Tibial artery (tissue), 4 donors: ENCODE measurements around the gene SNTG2.
"Not testable (repeated sequence)": the region's sequence is repeated elsewhere in the genome, so short reads cannot be mapped to it uniquely, and the experiment has no call there.

Experiments used
- DNase-seq, 2 donors: peaks; one replicate each; pipeline ENCODE4 v3.0.0-alpha.2; 2019
- H3K27ac ChIP-seq, 2 donors: fragments of 200-600 bp; sonication (generic) in 1 of 2; 1 replicate in 1 of 2; 2 replicates in 1 of 2; pipeline ENCODE4 v1.5.1; 2018 to 2019; ENCODE audit warnings: mild to moderate bottlenecking in 1 of 2
- H3K27me3 ChIP-seq, 2 donors: fragments of 200-600 bp; sonication (generic) in 1 of 2; one replicate each; pipeline versions ENCODE4 v1.5.1 to v1.6.0; 2016 to 2019
- H3K36me3 ChIP-seq, 3 donors: fragments of 200-600 bp; sonication (generic) in 2 of 3; one replicate each; pipeline ENCODE4 v1.5.1; 2016 to 2019; ENCODE audit warnings: mild to moderate bottlenecking in 2 of 3
- H3K4me1 ChIP-seq, 4 donors: fragments of 200-600 bp; sonication (generic) in 2 of 4; 1 replicate in 3 of 4; 2 replicates in 1 of 4; pipeline ENCODE4 v1.5.1; 2016 to 2019
- H3K4me3 ChIP-seq, 2 donors: fragments of 200-600 bp; sonication (generic) in 1 of 2; 1 replicate in 1 of 2; 2 replicates in 1 of 2; pipeline ENCODE4 v1.5.1; 2018 to 2019; ENCODE audit warnings: mild to moderate bottlenecking in 2 of 2
- H3K9me3 ChIP-seq, 3 donors: fragments of 200-600 bp; sonication (generic) in 1 of 3; one replicate each; pipeline ENCODE4 v1.5.1; 2016 to 2019
- intact Hi-C: fragments of 100-400 bp; cut with DNase I; formaldehyde crosslinking; loops from one replicate; pipeline ENCODE4 v1.15.0; 2023; ENCODE audit warnings: low total_unique reads
- TF ChIP-seq, protein P1 (sequence below), 2 experiments: fragments of 200-600 bp in 1 of 2; fragments of 450-650 bp in 1 of 2; IDR thresholded peaks; one replicate each; pipeline ENCODE4 v1.5.1; 2017 to 2019; ENCODE audit warnings: antibody characterized with exemption in 2 of 2, mild to moderate bottlenecking in 1 of 2, moderate library complexity in 1 of 2

Gene SNTG2

GRCh38 chr2:1125633-1126370, 175.2 kb downstream of the SNTG2 start:
- H3K4me1 ChIP-seq = no peaks in the 10 kb centered on the region
- no peaks in the 10 kb centered on the region for H3K9me3 ChIP-seq
- H3K27me3 ChIP-seq = no peaks in the 10 kb centered on the region
- no peaks in the 10 kb centered on the region for H3K36me3 ChIP-seq
- TF ChIP-seq, protein P1, sequence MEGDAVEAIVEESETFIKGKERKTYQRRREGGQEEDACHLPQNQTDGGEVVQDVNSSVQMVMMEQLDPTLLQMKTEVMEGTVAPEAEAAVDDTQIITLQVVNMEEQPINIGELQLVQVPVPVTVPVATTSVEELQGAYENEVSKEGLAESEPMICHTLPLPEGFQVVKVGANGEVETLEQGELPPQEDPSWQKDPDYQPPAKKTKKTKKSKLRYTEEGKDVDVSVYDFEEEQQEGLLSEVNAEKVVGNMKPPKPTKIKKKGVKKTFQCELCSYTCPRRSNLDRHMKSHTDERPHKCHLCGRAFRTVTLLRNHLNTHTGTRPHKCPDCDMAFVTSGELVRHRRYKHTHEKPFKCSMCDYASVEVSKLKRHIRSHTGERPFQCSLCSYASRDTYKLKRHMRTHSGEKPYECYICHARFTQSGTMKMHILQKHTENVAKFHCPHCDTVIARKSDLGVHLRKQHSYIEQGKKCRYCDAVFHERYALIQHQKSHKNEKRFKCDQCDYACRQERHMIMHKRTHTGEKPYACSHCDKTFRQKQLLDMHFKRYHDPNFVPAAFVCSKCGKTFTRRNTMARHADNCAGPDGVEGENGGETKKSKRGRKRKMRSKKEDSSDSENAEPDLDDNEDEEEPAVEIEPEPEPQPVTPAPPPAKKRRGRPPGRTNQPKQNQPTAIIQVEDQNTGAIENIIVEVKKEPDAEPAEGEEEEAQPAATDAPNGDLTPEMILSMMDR (IDR thresholded peaks at IDR 0.05) = no peak
- H3K4me3 ChIP-seq = no peak overlapping the region
- DNase-seq = no peak
- intact Hi-C loops = no loop called here
- no peak overlapping the region for H3K27ac ChIP-seq

DNA sequence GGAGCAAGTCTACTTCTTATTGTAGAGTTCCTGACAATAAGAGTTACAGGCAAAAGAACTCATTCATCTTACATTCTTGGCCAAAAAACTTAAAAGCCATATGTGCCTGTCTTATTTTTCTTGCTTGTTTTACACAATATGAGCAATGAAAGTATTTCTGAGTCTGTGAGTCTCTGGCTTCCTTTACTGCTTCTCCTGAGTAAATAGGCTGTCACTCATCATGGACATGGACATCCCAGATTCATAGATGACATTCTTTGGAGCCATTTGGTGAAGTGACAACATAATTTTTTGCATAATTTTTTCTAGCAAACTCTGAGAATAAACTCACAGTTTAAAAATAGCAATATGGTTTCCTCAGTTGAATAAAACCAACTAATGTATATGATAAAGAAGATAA, 179.3 kb downstream of the SNTG2 start:
- H3K4me3 ChIP-seq = no peak overlapping the region
- H3K27ac ChIP-seq = no peak overlapping the region
- H3K27me3 ChIP-seq = no peaks in the 10 kb centered on the region
- no peaks in the 10 kb centered on the region for H3K9me3 ChIP-seq
- H3K4me1 ChIP-seq = no peaks in the 10 kb centered on the region
- TF ChIP-seq, protein P1 (IDR thresholded peaks at IDR 0.05) = no peak
- no peaks in the 10 kb centered on the region for H3K36me3 ChIP-seq
- intact Hi-C loops = no loop called here
- DNase-seq = no peak

DNA sequence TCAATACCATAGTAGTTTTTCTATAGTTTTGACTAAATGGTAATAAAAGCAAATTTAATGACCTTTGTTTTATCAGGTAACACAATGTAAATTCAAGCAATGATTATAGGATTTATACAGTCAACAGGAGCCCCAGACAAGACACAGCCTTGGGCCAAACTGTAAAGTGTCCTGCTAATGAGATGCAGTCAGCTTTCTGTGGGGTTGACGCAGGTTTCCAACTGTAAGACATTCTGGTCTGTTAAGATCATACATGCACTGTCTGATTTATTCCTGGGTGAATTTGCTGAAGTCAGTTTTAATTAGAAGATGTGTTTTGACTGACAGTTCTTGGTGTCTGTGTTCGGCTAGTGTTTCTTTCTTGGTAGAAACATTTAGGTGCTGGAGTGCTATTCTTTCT, 180.3 kb downstream of the SNTG2 start:
- no peaks in the 10 kb centered on the region for H3K9me3 ChIP-seq
- no peak overlapping the region for H3K27ac ChIP-seq
- H3K4me3 ChIP-seq = no peak overlapping the region
- TF ChIP-seq, protein P1 (IDR thresholded peaks at IDR 0.05) = no peak
- H3K36me3 ChIP-seq = no peaks in the 10 kb centered on the region
- H3K27me3 ChIP-seq = no peaks in the 10 kb centered on the region
- DNase-seq = no peak
- intact Hi-C loops = no loop called here
- no peaks in the 10 kb centered on the region for H3K4me1 ChIP-seq

- Histone ChIP-seq H3K4me3 (no peak overlapping the region), H3K27me3 (no peaks in the 10 kb centered on the region), H3K9me3 (no peaks in the 10 kb centered on the region), H3K36me3 (no peaks in the 10 kb centered on the region), H3K4me1 (no peaks in the 10 kb centered on the region), H3K27ac (no peak overlapping the region)
- TF ChIP-seq, protein P1 (IDR thresholded peaks at IDR 0.05) = no peak
- intact Hi-C loops = no loop called here
- DNase-seq = no peak
These were observed 181.8 kb downstream of the SNTG2 start for GRCh38 chr2:1132328-1132969.

DNA sequence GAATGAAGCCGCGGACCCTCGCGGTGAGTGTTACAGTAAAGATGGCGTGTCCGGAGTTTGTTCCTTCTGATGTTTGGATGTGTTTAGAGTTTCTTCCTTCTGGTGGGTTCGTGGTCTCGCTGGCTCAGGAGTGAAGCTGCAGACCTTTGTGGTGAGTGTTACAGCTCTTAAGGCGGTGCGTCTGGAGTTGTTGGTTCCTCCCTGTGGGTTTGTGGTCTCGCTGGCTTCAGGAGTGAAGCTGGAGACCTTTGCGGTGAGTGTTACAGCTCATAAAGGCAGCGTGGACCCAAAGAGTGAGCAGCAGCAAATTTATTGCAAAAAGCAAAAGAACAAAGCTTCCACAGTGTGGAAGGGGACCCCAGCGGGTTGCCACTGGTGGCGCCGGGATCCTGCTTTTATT, 183.2 kb downstream of the SNTG2 start:
- DNase-seq, H3K4me3 ChIP-seq, H3K9me3 ChIP-seq, H3K27ac ChIP-seq, H3K36me3 ChIP-seq, H3K27me3 ChIP-seq, intact Hi-C loops, H3K4me1 ChIP-seq: not testable (repeated sequence)

DNA sequence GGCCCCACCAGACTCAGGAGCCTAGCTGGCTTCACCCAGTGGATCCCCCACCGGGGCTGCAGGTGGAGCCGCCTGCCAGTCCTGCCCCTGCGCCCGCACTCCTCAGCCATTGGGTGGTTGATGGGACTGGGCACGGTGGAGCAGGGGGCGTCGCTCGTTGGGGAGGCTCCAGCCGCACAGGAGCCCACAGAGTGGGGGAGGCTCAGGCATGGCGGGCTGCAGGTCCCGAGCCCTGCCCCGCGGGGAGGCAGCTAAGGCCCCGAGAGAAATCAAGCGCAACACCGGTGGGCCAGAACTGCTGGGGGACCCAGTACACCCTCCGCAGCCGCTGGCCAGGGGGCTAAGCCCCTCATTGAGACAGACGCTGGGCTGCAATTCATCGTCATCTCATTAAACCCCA, 184.0 kb downstream of the SNTG2 start:
- DNase-seq = no peak
- intact Hi-C loops = no loop called here
- H3K4me1 ChIP-seq = no peaks in the 10 kb centered on the region
- H3K4me3 ChIP-seq = no peak overlapping the region
- TF ChIP-seq, protein P1 (IDR thresholded peaks at IDR 0.05) = no peak
- no peaks in the 10 kb centered on the region for H3K27me3 ChIP-seq
- H3K27ac ChIP-seq = no peak overlapping the region
- H3K9me3 ChIP-seq = no peaks in the 10 kb centered on the region
- no peaks in the 10 kb centered on the region for H3K36me3 ChIP-seq
